Adrenal gland (tissue), 12 donors: Measurements from ENCODE around the gene CABP4. TPM values are rescaled to one million over a fixed set of nuclear protein-coding genes. Genes with fewer than 3 reads are reported as not detected.

Experiments used
- DNase-seq, 7 donors: peaks; one replicate each; pipeline ENCODE4 v3.0.0-alpha.2; 2019 to 2020
- H3K27ac ChIP-seq, 5 donors: fragments of 200-600 bp; sonication (generic) in 4 of 5; 1 replicate in 3 of 5; 2 replicates in 2 of 5; pipeline versions ENCODE4 v1.5.1 to v1.8.0; 2016 to 2020; ENCODE audit warnings: mild to moderate bottlenecking in 1 of 5
- H3K27me3 ChIP-seq: fragments of 200-600 bp; 2 replicates; pipeline ENCODE4 v1.8.0; 2021
- H3K36me3 ChIP-seq, 2 donors: fragments of 200-600 bp; replicated peaks in 1 of 2; 1 replicate in 1 of 2; 2 replicates in 1 of 2; pipeline versions ENCODE4 v1.5.1 to v1.8.0; 2018 to 2022
- H3K4me1 ChIP-seq, 2 donors: fragments of 200-600 bp; replicated peaks in 1 of 2; 1 replicate in 1 of 2; 2 replicates in 1 of 2; pipeline versions ENCODE4 v1.5.1 to v1.8.0; 2018 to 2021
- H3K4me3 ChIP-seq, 4 donors: fragments of 200-600 bp; sonication (generic) in 3 of 4; one replicate each; pipeline ENCODE4 v1.5.1; 2016 to 2018
- H3K9me3 ChIP-seq, 3 donors: fragments of 200-600 bp; sonication (generic) in 1 of 3; replicated peaks in 1 of 3; 1 replicate in 2 of 3; 2 replicates in 1 of 3; pipeline versions ENCODE4 v1.5.1 to v1.8.0; 2016 to 2021
- POLR2A ChIP-seq, 2 donors: fragments of 450-650 bp; IDR thresholded peaks; one replicate each; pipeline ENCODE4 v1.6.1; 2017; ENCODE audit warnings: antibody characterized with exemption in 2 of 2, mild to moderate bottlenecking in 2 of 2, moderate library complexity in 1 of 2
- WGBS, 4 donors: extraction: QIAGEN DNeasy Blood & Tissue Kit in 2 of 4; methylation state at CpG; one replicate each; pipeline versions ENCODE4 v1.1.5 to v1.1.7; 2013 to 2017; 5-methylcytosine and 5-hydroxymethylcytosine counted together
- intact Hi-C, 2 donors: fragments of 100-400 bp; cut with DNase I; formaldehyde crosslinking; loops; one replicate each; pipeline versions ENCODE4 v1.14.1 to v1.15.0; 2022 to 2023
- polyA plus RNA-seq, 3 donors: library from polyadenylated mRNA; stranded (reverse); fragments of 200-250 nt in 2 of 3; fragments of 350-450 nt in 1 of 3; fragmentation: Illumina TruSeq in 1 of 3; extraction: RNeasy Lipid Tissue Mini Kit (QIAGEN cat#74804) in 1 of 3; gene quantifications; one replicate each; pipeline ENCODE4 v1.2.3, GENCODE V29; 2013 to 2014
- total RNA-seq, 9 donors: library from RNA; depleted of rRNA in 4 of 9; stranded (reverse); fragments of >200 nt in 4 of 9; fragments of 120-200 nt in 1 of 9; fragmentation: NEBNext Ultra II Directional in 1 of 9; extraction: Animal tissue kit (Norgen Biotek cat#: 25700) in 1 of 9; gene quantifications; one replicate each; pipeline versions ENCODE4 v1.1.0 to v1.2.4, GENCODE V29; 2013 to 2023
- TF ChIP-seq, protein P1 (sequence below), 6 experiments: fragments of 450-650 bp in 4 of 6; fragments of 200-600 bp in 2 of 6; sonication (generic) in 1 of 6; IDR thresholded peaks; 1 replicate in 5 of 6; 2 replicates in 1 of 6; pipeline versions ENCODE4 v1.5.1 to v1.8.0; 2016 to 2021; ENCODE audit warnings: antibody characterized with exemption in 6 of 6, mild to moderate bottlenecking in 2 of 6, moderate library complexity in 1 of 6
- donor health status: healthy with polysubstance abuse.
- donor health status: Bipolar disorder and iron deficiency.
- donor health status: DM: yes; HTN: yes; CAD: no.
- donor health status: DM: no; HTN: no; CAD: no.
- donor health status: DM: no; HTN: no; CAD: no.
- donor health status: DM: yes; HTN: yes; CAD: no.

Gene CABP4
- total and polyA plus RNA-seq, 12 donors: 0.28 to 3.8 (median 1.5) TPM; not detected in 1

DNA sequence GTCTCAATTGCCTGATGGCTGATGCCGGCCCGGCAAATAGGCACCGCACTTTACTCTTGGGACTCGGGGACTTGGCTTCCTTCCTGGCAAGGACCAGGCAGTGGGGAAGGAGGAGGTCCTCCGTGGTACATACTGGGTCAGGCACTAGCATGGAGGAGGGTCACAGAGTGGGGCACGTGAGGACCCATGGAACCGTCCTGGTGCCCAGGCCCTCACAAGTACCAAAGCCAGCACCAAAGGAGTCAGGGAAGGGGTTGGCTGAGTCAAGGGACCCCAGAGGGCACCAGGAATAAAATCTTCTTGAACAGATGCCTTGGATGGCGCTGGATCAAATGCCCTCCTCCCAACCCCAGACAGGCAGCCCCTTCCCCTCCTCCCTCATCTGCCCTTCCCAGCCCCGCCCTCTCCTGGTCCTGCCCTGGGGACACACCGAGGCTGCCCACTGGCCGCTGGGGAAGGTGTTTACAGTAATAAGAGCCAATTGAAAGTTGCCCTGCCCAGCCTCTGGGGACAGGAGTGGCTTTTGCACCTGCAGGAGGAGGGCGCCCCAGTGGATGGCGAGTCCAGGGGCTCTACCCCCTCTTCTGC lies 45.3 kb upstream of the CABP4 start:
- intact Hi-C loops: loop anchor here in 1 of 2 donors (5.0 kb wide), 1 partner anchor 97 kb away; the partner anchor contains the start of genes CDK2AP2 and PITPNM1
- peaks cover 0 to 4% of the 10 kb centered on the region in 2 donors for H3K4me1 ChIP-seq
- no peak overlapping the region for H3K4me3 ChIP-seq
- DNase-seq: no peak
- H3K36me3 ChIP-seq: no peaks in the 10 kb centered on the region
- no peak overlapping the region for H3K27ac ChIP-seq
- TF ChIP-seq POLR2A (IDR thresholded peaks at IDR 0.05): no peak
- TF ChIP-seq, protein P1, sequence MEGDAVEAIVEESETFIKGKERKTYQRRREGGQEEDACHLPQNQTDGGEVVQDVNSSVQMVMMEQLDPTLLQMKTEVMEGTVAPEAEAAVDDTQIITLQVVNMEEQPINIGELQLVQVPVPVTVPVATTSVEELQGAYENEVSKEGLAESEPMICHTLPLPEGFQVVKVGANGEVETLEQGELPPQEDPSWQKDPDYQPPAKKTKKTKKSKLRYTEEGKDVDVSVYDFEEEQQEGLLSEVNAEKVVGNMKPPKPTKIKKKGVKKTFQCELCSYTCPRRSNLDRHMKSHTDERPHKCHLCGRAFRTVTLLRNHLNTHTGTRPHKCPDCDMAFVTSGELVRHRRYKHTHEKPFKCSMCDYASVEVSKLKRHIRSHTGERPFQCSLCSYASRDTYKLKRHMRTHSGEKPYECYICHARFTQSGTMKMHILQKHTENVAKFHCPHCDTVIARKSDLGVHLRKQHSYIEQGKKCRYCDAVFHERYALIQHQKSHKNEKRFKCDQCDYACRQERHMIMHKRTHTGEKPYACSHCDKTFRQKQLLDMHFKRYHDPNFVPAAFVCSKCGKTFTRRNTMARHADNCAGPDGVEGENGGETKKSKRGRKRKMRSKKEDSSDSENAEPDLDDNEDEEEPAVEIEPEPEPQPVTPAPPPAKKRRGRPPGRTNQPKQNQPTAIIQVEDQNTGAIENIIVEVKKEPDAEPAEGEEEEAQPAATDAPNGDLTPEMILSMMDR (IDR thresholded peaks at IDR 0.05): no peak
- 30 to 55% (median 41%) methylated on average over 3 to 13 of the region's 13 CpGs for WGBS, 4 donors
- H3K9me3 ChIP-seq: no peaks in the 10 kb centered on the region
- H3K27me3 ChIP-seq: peaks cover 37% of the 10 kb centered on the region

DNA sequence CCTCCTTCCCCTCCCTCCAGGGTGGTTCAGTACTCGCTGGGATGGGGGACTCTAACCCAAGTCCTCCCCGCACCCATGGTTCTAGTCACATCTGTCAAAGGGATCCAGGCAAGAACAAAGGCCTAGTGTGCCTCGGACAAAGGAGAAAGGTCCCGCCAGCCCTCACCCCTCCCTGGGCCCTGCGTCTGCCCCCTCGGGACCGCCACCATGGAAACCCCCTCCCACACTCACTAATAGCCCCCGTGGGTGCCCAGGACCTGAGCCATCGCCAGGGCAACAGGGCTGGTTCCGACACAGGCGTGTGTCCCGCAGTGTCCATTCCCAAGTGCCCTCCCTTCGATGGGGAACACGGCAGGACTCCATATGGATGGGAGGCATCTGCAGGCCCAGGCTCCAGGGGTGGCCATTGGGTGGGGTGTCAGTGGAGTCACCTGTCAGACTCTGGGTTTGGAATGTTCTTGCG lies 44.8 kb upstream of the CABP4 start:
- H3K27ac ChIP-seq: no peak overlapping the region
- H3K4me3 ChIP-seq: no peak overlapping the region
- TF ChIP-seq, protein P1 (IDR thresholded peaks at IDR 0.05): no peak
- no peak for TF ChIP-seq POLR2A (IDR thresholded peaks at IDR 0.05)
- intact Hi-C loops: no loop called here
- 54 to 69% (median 60%) methylated on average over 9 to 15 of the region's 15 CpGs; no CpG with 5 or more reads in 1 of the 4 donors for WGBS, 4 donors
- H3K9me3 ChIP-seq: no peaks in the 10 kb centered on the region
- no peak for DNase-seq
- no peaks in the 10 kb centered on the region for H3K36me3 ChIP-seq
- peaks cover 39% of the 10 kb centered on the region for H3K27me3 ChIP-seq
- H3K4me1 ChIP-seq: peaks cover 4 to 8% of the 10 kb centered on the region in 2 donors

DNA sequence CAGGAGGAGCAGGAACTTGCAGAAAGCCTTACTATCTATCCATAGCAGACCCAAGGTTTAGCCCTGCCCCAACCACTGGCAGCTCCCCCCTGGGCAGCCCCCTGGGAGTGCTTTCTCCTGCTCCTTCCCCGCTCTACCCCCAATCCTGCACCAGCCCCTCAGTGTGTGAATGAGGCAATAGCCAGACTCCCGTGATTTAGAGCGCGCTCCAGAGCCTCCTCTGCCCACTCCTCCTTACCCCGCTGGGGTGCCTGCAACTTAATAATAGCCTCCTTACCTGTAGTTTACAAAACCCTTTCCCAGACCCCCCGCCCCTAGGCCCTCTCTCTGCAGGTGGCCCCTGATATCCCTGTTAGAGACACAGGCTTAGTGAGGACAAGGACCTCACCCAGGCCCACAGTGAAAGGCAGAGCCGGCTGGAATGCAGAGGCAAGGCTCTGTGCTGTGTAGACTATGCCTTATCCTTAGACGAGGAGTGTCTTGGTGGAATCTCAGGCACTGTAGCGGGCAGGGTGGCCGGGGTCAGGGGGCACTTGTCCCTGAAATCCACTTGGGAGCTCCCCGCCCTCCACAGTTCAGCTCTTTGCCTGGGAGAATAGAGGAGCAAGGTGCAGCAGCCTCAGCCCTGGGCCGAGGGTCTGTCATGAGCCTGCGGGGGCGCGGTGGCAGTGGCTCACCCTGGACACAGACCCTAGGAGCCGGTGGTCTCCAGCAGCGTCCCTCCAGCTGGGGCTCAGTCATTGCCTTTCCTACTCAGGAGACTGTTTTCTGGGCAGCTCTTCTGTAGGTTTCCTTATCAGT lies 44.0 kb upstream of the CABP4 start:
- no peaks in the 10 kb centered on the region for H3K9me3 ChIP-seq
- intact Hi-C loops: no loop called here
- peaks cover 39% of the 10 kb centered on the region for H3K27me3 ChIP-seq
- H3K4me1 ChIP-seq: peaks cover 4 to 9% of the 10 kb centered on the region in 2 donors
- TF ChIP-seq POLR2A (IDR thresholded peaks at IDR 0.05): no peak
- TF ChIP-seq, protein P1 (IDR thresholded peaks at IDR 0.05): no peak
- no peak overlapping the region for H3K4me3 ChIP-seq
- no peak for DNase-seq
- 75 to 83% (median 77%) methylated on average over 10 to 17 of the region's 17 CpGs for WGBS, 4 donors
- H3K27ac ChIP-seq: no peak overlapping the region
- H3K36me3 ChIP-seq: no peaks in the 10 kb centered on the region

DNA sequence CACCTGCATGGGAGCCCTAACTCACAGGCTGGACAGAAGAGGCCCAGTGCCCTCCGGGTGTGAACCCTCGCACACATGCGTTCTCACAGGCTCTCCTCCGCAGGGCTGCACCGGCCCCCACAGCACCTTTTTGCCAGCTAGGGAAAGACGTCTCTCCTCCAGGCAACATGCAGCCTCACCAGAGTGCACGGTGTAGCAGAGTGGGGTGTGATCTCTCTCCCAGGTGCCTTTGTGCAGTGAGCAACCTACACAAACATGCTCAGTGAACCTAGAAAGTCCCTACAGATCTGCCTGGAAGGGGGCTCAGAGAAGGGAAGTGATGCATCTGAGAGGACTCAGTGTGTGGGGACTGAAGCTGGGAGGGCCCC lies 43.4 kb upstream of the CABP4 start:
- 33 to 77% (median 66%) methylated on average over 1 to 7 of the region's 7 CpGs for WGBS, 4 donors
- no peak for TF ChIP-seq POLR2A (IDR thresholded peaks at IDR 0.05)
- TF ChIP-seq, protein P1 (IDR thresholded peaks at IDR 0.05): no peak
- no peak for DNase-seq
- H3K27me3 ChIP-seq: peaks cover 39% of the 10 kb centered on the region
- intact Hi-C loops: no loop called here
- no peak overlapping the region for H3K27ac ChIP-seq
- no peaks in the 10 kb centered on the region for H3K9me3 ChIP-seq
- peaks cover 4 to 9% of the 10 kb centered on the region in 2 donors for H3K4me1 ChIP-seq
- no peak overlapping the region for H3K4me3 ChIP-seq
- H3K36me3 ChIP-seq: no peaks in the 10 kb centered on the region
